GM23338 (cell line): Measurements from ENCODE around the gene IYD. TPM values are rescaled to one million over a fixed set of nuclear protein-coding genes. Genes with fewer than 3 reads are reported as not detected.
A peak's percentile ranks its signal among the peaks of the same experiment; 100 is the strongest.

Experiments
- ATAC-seq: fragments of 200-7000 bp; cut with Tn5 transposase; 3 replicates; pipeline ENCODE4 v1.9.1; 2020
- DNase-seq: peaks from one replicate; pipeline ENCODE4 v3.0.0-alpha.2; 2015; ENCODE audit warnings: low spot score
- H2AFZ ChIP-seq: fragments of 200-600 bp; sonication (generic); 2 replicates; pipeline ENCODE4 v1.8.0; 2016; ENCODE audit warnings: antibody characterized with exemption, mild to moderate bottlenecking, moderate library complexity
- H3F3A ChIP-seq: fragments of 200-600 bp; sonication (generic); replicated peaks from 2 replicates; pipeline ENCODE4 v1.8.0; 2017; ENCODE audit warnings: antibody characterized with exemption, mixed run types, low read depth
- H3K27ac ChIP-seq: fragments of 200-600 bp; sonication (generic); 2 replicates; pipeline ENCODE4 v1.6.1; 2016; ENCODE audit warnings: low read depth
- H3K27me3 ChIP-seq: fragments of 200-600 bp; sonication (generic); 2 replicates; pipeline ENCODE4 v1.8.0; 2016; ENCODE audit warnings: mild to moderate bottlenecking, mixed run types, moderate library complexity; ENCODE audit not compliant: insufficient read depth
- H3K36me3 ChIP-seq: fragments of 200-600 bp; sonication (generic); 2 replicates; pipeline ENCODE4 v1.8.0; 2016; ENCODE audit warnings: mild to moderate bottlenecking; ENCODE audit not compliant: insufficient read depth
- H3K4me1 ChIP-seq: fragments of 200-600 bp; sonication (generic); 2 replicates; pipeline ENCODE4 v1.8.0; 2016; ENCODE audit warnings: mild to moderate bottlenecking, moderate library complexity; ENCODE audit not compliant: insufficient read depth
- H3K4me2 ChIP-seq: fragments of 200-600 bp; sonication (generic); 2 replicates; pipeline ENCODE4 v1.7.1; 2017; ENCODE audit warnings: mixed run types
- H3K4me3 ChIP-seq: fragments of 200-600 bp; sonication (generic); 2 replicates; pipeline ENCODE4 v1.6.1; 2016; ENCODE audit warnings: mixed run types
- H3K79me2 ChIP-seq: fragments of 200-600 bp; sonication (generic); replicated peaks from 2 replicates; pipeline ENCODE4 v1.8.0; 2017; ENCODE audit warnings: mild to moderate bottlenecking; ENCODE audit not compliant: insufficient read depth
- H3K9me2 ChIP-seq: fragments of 200-600 bp; sonication (generic); 2 replicates; pipeline ENCODE4 v1.8.0; 2017; ENCODE audit not compliant: insufficient read depth
- H4K20me1 ChIP-seq: fragments of 200-600 bp; sonication (generic); replicated peaks from 2 replicates; pipeline ENCODE4 v1.8.0; 2017; ENCODE audit warnings: mild to moderate bottlenecking; ENCODE audit not compliant: insufficient read depth
- H3K27ac Mint-ChIP-seq: 2 replicates; pipeline ENCODE4 v1.8.0; 2020; ENCODE audit warnings: inconsistent platforms, mild to moderate bottlenecking, moderate library complexity, mixed read lengths
- H3K27me3 Mint-ChIP-seq: 3 replicates; pipeline ENCODE4 v1.8.0; 2022; ENCODE audit warnings: low read depth, mild to moderate bottlenecking, moderate library complexity, mixed read lengths, inconsistent platforms; ENCODE audit not compliant: insufficient read depth, poor library complexity
- H3K36me3 Mint-ChIP-seq: 3 replicates; pipeline ENCODE4 v1.8.0; 2021; ENCODE audit warnings: low read depth, mild to moderate bottlenecking, inconsistent platforms, moderate library complexity, mixed read lengths
- H3K4me1 Mint-ChIP-seq: 3 replicates; pipeline ENCODE4 v1.8.0; 2020; ENCODE audit warnings: mild to moderate bottlenecking, inconsistent platforms, mixed read lengths
- H3K4me3 Mint-ChIP-seq: 3 replicates; pipeline ENCODE4 v1.8.0; 2021; ENCODE audit warnings: moderate library complexity, mild to moderate bottlenecking, inconsistent platforms, mixed read lengths
- H3K9me3 Mint-ChIP-seq: 3 replicates; pipeline ENCODE4 v1.8.0; 2020; ENCODE audit warnings: moderate library complexity, mild to moderate bottlenecking, inconsistent platforms, mixed read lengths
- ETS1 ChIP-seq: IDR thresholded peaks from 2 replicates; pipeline ENCODE4 v1.6.1; 2016; ENCODE audit warnings: antibody characterized with exemption
- JUNB ChIP-seq: IDR thresholded peaks from one replicate; pipeline ENCODE4 v1.6.1; 2016; ENCODE audit warnings: antibody characterized with exemption; ENCODE audit not compliant: unreplicated experiment
- POLR2AphosphoS5 ChIP-seq: IDR thresholded peaks from 2 replicates; pipeline ENCODE4 v1.6.1; 2016; ENCODE audit warnings: antibody characterized with exemption, low read depth
- REST ChIP-seq: IDR thresholded peaks from one replicate; pipeline ENCODE4 v1.6.1; 2018; ENCODE audit warnings: antibody characterized with exemption; ENCODE audit not compliant: unreplicated experiment
- STAT1 ChIP-seq: IDR thresholded peaks from one replicate; pipeline ENCODE4 v1.6.1; 2016; ENCODE audit warnings: antibody characterized with exemption; ENCODE audit not compliant: unreplicated experiment
- ZNF114 ChIP-seq: fragments of 250-450 bp; sonication (Bioruptor Pico); IDR thresholded peaks from 2 replicates; pipeline ENCODE4 v1.5.0; 2020; ENCODE audit warnings: mild to moderate bottlenecking, moderate library complexity
- ZNF331 ChIP-seq: fragments of 250-450 bp; sonication (Bioruptor Pico); IDR thresholded peaks from 2 replicates; pipeline ENCODE4 v1.5.0; 2020; ENCODE audit warnings: low read depth, mild to moderate bottlenecking, moderate library complexity
- polyA plus RNA-seq: library from polyadenylated mRNA; unstranded; fragments of >200 nt; fragmentation: Nextera tagmentation; extraction: Ambion mirVana; gene quantifications from 2 replicates; pipeline ENCODE4 v1.2.1, GENCODE V29; 2016
- total RNA-seq: library from RNA; depleted of rRNA; stranded (reverse); fragments of >200 nt; shearing (Covaris generic); gene quantifications from 2 replicates; pipeline ENCODE4 v1.2.3, GENCODE V29; 2014
- TF ChIP-seq, protein P1 (sequence below): fragments of 250-450 bp; sonication (Bioruptor Pico); IDR thresholded peaks from 2 replicates; pipeline ENCODE4 v1.5.0; 2020; ENCODE audit warnings: mild to moderate bottlenecking, moderate library complexity

IYD gene
- total and polyA plus RNA-seq, 2 experiments from 2014 or later, result not detected

DNA sequence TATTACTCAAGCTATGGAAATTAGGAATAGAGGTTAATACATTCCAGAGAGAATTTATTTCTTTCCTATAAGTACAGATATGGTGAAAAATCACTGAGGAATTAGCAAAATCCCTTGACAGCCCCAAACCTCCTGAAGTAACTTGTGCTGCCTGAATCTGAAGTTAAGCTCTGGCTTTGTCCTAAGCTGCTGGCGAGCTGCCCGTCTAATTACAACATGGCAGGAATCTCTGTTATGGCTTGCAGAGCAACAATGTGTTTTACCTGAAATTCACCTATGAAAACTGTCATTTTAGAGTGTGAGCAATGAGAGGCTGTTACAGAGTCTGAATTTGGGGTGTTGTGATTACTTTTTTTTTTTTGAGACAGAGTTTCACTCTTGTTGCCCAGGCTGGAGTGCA is 22.5 kb upstream of the IYD start (continued):
- TF ChIP-seq REST (no peak), POLR2AphosphoS5 (no peak)

DNA sequence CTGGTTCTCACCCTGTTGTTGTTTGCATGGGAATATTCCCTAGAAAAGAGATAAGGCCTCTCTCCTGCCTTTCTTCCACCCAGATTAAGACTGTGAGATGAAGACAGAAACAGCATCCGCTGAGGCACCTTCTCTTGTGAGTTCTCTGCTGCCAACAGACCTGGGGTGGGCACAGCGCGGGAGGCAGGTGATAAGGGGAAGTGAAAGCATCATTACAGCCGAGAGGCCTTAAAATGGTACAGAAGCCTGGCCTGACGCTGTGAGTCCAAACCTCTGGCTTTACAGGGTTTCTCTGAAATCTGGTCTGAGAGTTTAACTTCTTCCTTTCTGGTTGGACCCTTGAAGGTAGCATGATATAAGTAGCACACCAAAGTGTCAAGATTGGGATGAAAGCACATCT is 21.0 kb upstream of the IYD start:
- Histone ChIP-seq H3F3A (no peaks in the 10 kb centered on the region), H3K9me2 (no peaks in the 10 kb centered on the region), H3K4me1 (no peaks in the 10 kb centered on the region; the same call in 1 of the 2 replicates), H3K27me3 (no peaks in the 10 kb centered on the region), H3K79me2 (no peaks in the 10 kb centered on the region), H3K4me3 (no peak overlapping the region), H4K20me1 (no peaks in the 10 kb centered on the region), H3K27ac (no peak overlapping the region), H2AFZ (0 out of 2 replicates have a peak overlapping the region, but pooled peaks have one; percentile 28), H3K4me2 (no peak overlapping the region), H3K36me3 (no peaks in the 10 kb centered on the region)
- Mint-ChIP-seq H3K27ac (no peak overlapping the region), H3K36me3 (no peaks in the 10 kb centered on the region), H3K27me3 (no peaks in the 10 kb centered on the region), H3K4me3 (no peak overlapping the region), H3K9me3 (no peaks in the 10 kb centered on the region), H3K4me1 (no peaks in the 10 kb centered on the region)
- TF ChIP-seq, protein P1, sequence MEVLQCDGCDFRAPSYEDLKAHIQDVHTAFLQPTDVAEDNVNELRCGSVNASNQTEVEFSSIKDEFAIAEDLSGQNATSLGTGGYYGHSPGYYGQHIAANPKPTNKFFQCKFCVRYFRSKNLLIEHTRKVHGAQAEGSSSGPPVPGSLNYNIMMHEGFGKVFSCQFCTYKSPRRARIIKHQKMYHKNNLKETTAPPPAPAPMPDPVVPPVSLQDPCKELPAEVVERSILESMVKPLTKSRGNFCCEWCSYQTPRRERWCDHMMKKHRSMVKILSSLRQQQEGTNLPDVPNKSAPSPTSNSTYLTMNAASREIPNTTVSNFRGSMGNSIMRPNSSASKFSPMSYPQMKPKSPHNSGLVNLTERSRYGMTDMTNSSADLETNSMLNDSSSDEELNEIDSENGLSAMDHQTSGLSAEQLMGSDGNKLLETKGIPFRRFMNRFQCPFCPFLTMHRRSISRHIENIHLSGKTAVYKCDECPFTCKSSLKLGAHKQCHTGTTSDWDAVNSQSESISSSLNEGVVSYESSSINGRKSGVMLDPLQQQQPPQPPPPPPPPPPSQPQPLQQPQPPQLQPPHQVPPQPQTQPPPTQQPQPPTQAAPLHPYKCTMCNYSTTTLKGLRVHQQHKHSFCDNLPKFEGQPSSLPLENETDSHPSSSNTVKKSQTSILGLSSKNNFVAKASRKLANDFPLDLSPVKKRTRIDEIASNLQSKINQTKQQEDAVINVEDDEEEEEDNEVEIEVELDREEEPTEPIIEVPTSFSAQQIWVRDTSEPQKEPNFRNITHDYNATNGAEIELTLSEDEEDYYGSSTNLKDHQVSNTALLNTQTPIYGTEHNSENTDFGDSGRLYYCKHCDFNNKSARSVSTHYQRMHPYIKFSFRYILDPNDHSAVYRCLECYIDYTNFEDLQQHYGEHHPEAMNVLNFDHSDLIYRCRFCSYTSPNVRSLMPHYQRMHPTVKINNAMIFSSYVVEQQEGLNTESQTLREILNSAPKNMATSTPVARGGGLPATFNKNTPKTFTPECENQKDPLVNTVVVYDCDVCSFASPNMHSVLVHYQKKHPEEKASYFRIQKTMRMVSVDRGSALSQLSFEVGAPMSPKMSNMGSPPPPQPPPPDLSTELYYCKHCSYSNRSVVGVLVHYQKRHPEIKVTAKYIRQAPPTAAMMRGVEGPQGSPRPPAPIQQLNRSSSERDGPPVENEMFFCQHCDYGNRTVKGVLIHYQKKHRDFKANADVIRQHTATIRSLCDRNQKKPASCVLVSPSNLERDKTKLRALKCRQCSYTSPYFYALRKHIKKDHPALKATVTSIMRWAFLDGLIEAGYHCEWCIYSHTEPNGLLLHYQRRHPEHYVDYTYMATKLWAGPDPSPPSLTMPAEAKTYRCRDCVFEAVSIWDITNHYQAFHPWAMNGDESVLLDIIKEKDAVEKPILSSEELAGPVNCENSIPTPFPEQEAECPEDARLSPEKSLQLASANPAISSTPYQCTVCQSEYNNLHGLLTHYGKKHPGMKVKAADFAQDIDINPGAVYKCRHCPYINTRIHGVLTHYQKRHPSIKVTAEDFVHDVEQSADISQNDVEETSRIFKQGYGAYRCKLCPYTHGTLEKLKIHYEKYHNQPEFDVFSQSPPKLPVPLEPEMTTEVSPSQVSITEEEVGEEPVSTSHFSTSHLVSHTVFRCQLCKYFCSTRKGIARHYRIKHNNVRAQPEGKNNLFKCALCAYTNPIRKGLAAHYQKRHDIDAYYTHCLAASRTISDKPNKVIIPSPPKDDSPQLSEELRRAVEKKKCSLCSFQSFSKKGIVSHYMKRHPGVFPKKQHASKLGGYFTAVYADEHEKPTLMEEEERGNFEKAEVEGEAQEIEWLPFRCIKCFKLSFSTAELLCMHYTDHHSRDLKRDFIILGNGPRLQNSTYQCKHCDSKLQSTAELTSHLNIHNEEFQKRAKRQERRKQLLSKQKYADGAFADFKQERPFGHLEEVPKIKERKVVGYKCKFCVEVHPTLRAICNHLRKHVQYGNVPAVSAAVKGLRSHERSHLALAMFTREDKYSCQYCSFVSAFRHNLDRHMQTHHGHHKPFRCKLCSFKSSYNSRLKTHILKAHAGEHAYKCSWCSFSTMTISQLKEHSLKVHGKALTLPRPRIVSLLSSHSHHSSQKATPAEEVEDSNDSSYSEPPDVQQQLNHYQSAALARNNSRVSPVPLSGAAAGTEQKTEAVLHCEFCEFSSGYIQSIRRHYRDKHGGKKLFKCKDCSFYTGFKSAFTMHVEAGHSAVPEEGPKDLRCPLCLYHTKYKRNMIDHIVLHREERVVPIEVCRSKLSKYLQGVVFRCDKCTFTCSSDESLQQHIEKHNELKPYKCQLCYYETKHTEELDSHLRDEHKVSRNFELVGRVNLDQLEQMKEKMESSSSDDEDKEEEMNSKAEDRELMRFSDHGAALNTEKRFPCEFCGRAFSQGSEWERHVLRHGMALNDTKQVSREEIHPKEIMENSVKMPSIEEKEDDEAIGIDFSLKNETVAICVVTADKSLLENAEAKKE (CRISPR knock-in tag), result no peak
- TF ChIP-seq JUNB (no peak), POLR2AphosphoS5 (no peak), ZNF331 (CRISPR knock-in tag) (no peak), ETS1 (no peak), REST (no peak), STAT1 (no peak), ZNF114 (CRISPR knock-in tag) (no peak)
- ATAC-seq, result no peak
- DNase-seq, result no peak
